ENCODE data around the gene FOXP2.

- TF ChIP-seq POLR2A (IDR thresholded peaks at IDR 0.05) (no peak), CTCF (IDR thresholded peaks at IDR 0.05) (no peak), POLR2AphosphoS5 (IDR thresholded peaks at IDR 0.05) (no peak)
Observed at GRCh38 chr7:114720725-114721124, 306.1 kb downstream of the FOXP2 start.

Measured in suprapubic skin (tissue), 4 donors.